B cell (primary cell): Measurements from ENCODE around the gene SIPA1L3. TPM values are rescaled to one million over a fixed set of nuclear protein-coding genes. Genes with fewer than 3 reads are reported as not detected.

Experiments used
- ATAC-seq: fragments of 200-7000 bp; cut with Tn5 transposase; one replicate; pipeline ENCODE4 v1.10.0; 2021; ENCODE audit warnings: low read depth, mild to moderate bottlenecking, moderate number of reproducible peaks, moderate library complexity
- CTCF ChIA-PET: fragments of 350-600 bp; sonication (Branson Sonifier 250); formaldehyde crosslinking; loops from one replicate; lab custom pipeline; 2021; ENCODE audit warnings: antibody characterized with exemption, inconsistent platforms; lab: Charles Lee
- POLR2A ChIA-PET: fragments of 350-600 bp; sonication (Branson Sonifier 250); formaldehyde crosslinking; loops from one replicate; lab custom pipeline; 2021; ENCODE audit warnings: antibody characterized with exemption; lab: Charles Lee
- DNase-seq: peaks from one replicate; pipeline ENCODE4 v3.0.0; 2013
- H2AFZ ChIP-seq: 2 replicates; pipeline ENCODE4 v1.6.1; 2012; ENCODE audit warnings: mild to moderate bottlenecking, low read depth, low read length; ENCODE audit not compliant: insufficient read depth, poor library complexity, severe bottlenecking
- H3K27ac ChIP-seq, 2 donors: 1 replicate in 1 of 2; 2 replicates in 1 of 2; pipeline ENCODE4 v1.5.1; 2012 to 2013; ENCODE audit warnings: low read length in 2 of 2, mild to moderate bottlenecking in 2 of 2, moderate library complexity in 1 of 2
- H3K27me3 ChIP-seq, 4 experiments: fragments of 200-600 bp in 1 of 4; sonication (generic) in 1 of 4; replicated peaks in 1 of 4; 1 replicate in 2 of 4; 2 replicates in 2 of 4; pipeline versions ENCODE4 v1.6.1 to v1.7.0; 2013 to 2016; ENCODE audit warnings: low read length in 3 of 4, mild to moderate bottlenecking in 2 of 4, mixed read lengths in 1 of 4, moderate library complexity in 1 of 4; ENCODE audit not compliant: insufficient read depth in 4 of 4, control insufficient read depth in 3 of 4; ENCODE audit errors: control extremely low read depth in 1 of 4
- H3K36me3 ChIP-seq, 2 experiments: replicated peaks in 1 of 2; 1 replicate in 1 of 2; 2 replicates in 1 of 2; pipeline versions ENCODE4 v1.6.1 to v1.7.1; 2013; ENCODE audit warnings: low read length in 1 of 2; ENCODE audit not compliant: insufficient read depth in 2 of 2, control insufficient read depth in 1 of 2; ENCODE audit errors: control extremely low read depth in 1 of 2, extremely low read depth in 1 of 2
- H3K4me1 ChIP-seq, 2 donors: fragments of 200-600 bp in 1 of 2; sonication (generic) in 1 of 2; 1 replicate in 1 of 2; 2 replicates in 1 of 2; pipeline versions ENCODE4 v1.5.1 to v1.6.1; 2013 to 2017; ENCODE audit warnings: low read length in 2 of 2; ENCODE audit not compliant: control insufficient read depth in 2 of 2, insufficient read depth in 2 of 2
- H3K4me2 ChIP-seq: replicated peaks from 2 replicates; pipeline ENCODE3; 2012; ENCODE audit warnings: mild to moderate bottlenecking, low read depth, low read length; ENCODE audit not compliant: poor library complexity, severe bottlenecking
- H3K4me3 ChIP-seq, 5 experiments: fragments of 200-600 bp in 1 of 5; sonication (generic) in 1 of 5; 1 replicate in 3 of 5; 2 replicates in 2 of 5; pipeline versions ENCODE4 v1.5.1 to v1.7.0; 2011 to 2016; ENCODE audit warnings: low read length in 4 of 5, mild to moderate bottlenecking in 4 of 5, low read depth in 2 of 5, control low read depth in 1 of 5, moderate library complexity in 1 of 5; ENCODE audit not compliant: insufficient read depth in 1 of 5; ENCODE audit errors: control extremely low read depth in 1 of 5, extremely low read depth in 1 of 5
- H3K79me2 ChIP-seq: fragments of 200-600 bp; sonication (generic); one replicate; pipeline ENCODE4 v1.6.0; 2016; ENCODE audit warnings: low read length; ENCODE audit not compliant: control insufficient read depth, insufficient read depth
- H3K9ac ChIP-seq: fragments of 200-600 bp; sonication (generic); 2 replicates; pipeline ENCODE4 v1.6.1; 2017; ENCODE audit warnings: mild to moderate bottlenecking, low read length, moderate library complexity
- H3K9me3 ChIP-seq, 3 donors: one replicate each; pipeline versions ENCODE4 v1.6.1 to v1.7.1; 2013; ENCODE audit warnings: low read length in 2 of 3; ENCODE audit not compliant: control insufficient read depth in 2 of 3, insufficient read depth in 1 of 3; ENCODE audit errors: control extremely low read depth in 1 of 3
- H4K20me1 ChIP-seq: 2 replicates; pipeline ENCODE4 v1.6.0; 2012; ENCODE audit warnings: mild to moderate bottlenecking, low read length; ENCODE audit not compliant: insufficient read depth, control insufficient read depth, poor library complexity, severe bottlenecking
- H3K27ac Mint-ChIP-seq: one replicate; pipeline ENCODE4 v1.8.0; 2021; ENCODE audit warnings: mixed read lengths
- H3K27me3 Mint-ChIP-seq: one replicate; pipeline ENCODE4 v1.8.0; 2021; ENCODE audit warnings: mixed read lengths
- H3K4me1 Mint-ChIP-seq: one replicate; pipeline ENCODE4 v1.8.0; 2021; ENCODE audit warnings: mixed read lengths
- H3K4me3 Mint-ChIP-seq: one replicate; pipeline ENCODE4 v1.8.0; 2021; ENCODE audit warnings: mixed read lengths
- H3K9me3 Mint-ChIP-seq: one replicate; pipeline ENCODE4 v1.8.0; 2022; ENCODE audit warnings: mixed read lengths; ENCODE audit not compliant: insufficient read depth
- EZH2 ChIP-seq: IDR thresholded peaks from 2 replicates; pipeline ENCODE4 v1.6.1; 2012; ENCODE audit warnings: borderline replicate concordance, low read depth, mild to moderate bottlenecking, moderate library complexity, low read length; ENCODE audit not compliant: insufficient read depth, poor library complexity, severe bottlenecking
- WGBS: methylation state at CpG from one replicate; pipeline ENCODE4 v1.1.5; 2013; ENCODE audit warnings: missing lambda C conversion rate; ENCODE audit not compliant: insufficient coverage; 5-methylcytosine and 5-hydroxymethylcytosine counted together
- intact Hi-C: fragments of 100-400 bp; cut with micrococcal nuclease; formaldehyde crosslinking; loops from one replicate; pipeline ENCODE4 v1.10.0; 2022
- polyA plus RNA-seq: library from polyadenylated mRNA; depleted of rRNA; stranded (reverse); fragments of >200 nt; gene quantifications from 2 replicates; pipeline ENCODE4 v1.2.3, GENCODE V29; 2012
- total RNA-seq, 2 donors: library from RNA; stranded (reverse); fragments of 120-200 nt in 1 of 2; gene quantifications; 1 replicate in 1 of 2; 2 replicates in 1 of 2; pipeline versions ENCODE4 v1.2.3 to v1.2.4, GENCODE V29; 2013 to 2022
- TF ChIP-seq, protein P1 (sequence below): fragments of 200-600 bp; IDR thresholded peaks from one replicate; pipeline ENCODE4 v1.8.0; 2022; ENCODE audit warnings: antibody characterized with exemption, mild to moderate bottlenecking

The SIPA1L3 gene
- total and polyA plus RNA-seq, 2 donors (not counting 1 experiment from before 2014, with no cell fraction given): 48.3 to 295 TPM

DNA sequence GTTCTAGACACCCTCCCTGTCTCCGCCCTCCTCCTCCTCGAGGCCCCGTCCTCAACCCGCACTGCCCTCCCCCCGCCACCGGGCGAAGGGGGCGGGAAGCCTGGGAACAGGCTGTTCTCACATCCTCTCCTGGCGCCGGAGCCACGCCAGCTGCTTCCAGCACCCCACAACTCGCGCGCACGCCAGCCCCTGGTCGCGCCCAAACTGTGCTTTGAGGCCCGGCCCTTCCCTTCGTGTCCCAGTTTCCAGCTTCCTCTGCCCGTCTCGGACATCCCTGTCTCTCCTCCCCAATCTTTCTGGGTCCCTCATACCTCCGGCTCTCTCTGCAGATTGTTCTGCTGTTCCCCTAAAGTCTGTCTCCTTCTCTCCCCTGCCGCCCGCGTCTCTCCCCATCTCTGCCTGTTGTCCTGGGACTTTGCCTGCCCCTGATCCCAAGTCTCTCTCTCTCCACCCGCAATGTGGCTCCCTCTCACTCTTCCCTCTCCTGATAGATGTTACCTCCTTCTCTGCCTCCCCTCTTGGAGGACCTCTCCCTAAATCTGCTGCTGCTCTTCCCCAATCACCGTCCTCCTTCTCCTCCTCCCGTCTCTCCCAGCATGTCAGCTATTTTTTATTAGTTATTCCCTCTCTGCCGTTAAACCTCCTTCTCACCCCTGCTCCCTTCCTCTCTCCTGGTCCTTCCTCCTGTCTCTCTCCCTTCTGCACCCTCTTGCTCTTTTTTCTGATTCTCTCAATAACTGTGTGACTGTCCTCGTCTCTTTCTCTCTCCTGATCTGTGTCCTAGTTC is 302.9 kb downstream of the SIPA1L3 start:
- H3K79me2 ChIP-seq: no peaks in the 10 kb centered on the region
- 15% methylated on average over 27 of the region's 30 CpGs for WGBS
- DNase-seq (no peak), ATAC-seq (no peak)
- no peaks in the 10 kb centered on the region for H3K9me3 Mint-ChIP-seq
- H4K20me1 ChIP-seq: peaks cover 40% of the 10 kb centered on the region
- H3K27me3 ChIP-seq: peaks cover 0 to 44% (median 15%) of the 10 kb centered on the region in 4 experiments
- no peak overlapping the region for H3K4me3 ChIP-seq
- no peak overlapping the region for H2AFZ ChIP-seq
- peaks cover 31% of the 10 kb centered on the region for H3K4me1 Mint-ChIP-seq
- peaks cover 25% of the 10 kb centered on the region for H3K27me3 Mint-ChIP-seq
- peaks cover 26 to 29% of the 10 kb centered on the region in 2 donors for H3K4me1 ChIP-seq
- H3K27ac ChIP-seq: no peak overlapping the region
- intact Hi-C loops: no loop called here
- H3K9ac ChIP-seq: no peak overlapping the region
- peaks cover 0 to 22% of the 10 kb centered on the region in 2 experiments for H3K36me3 ChIP-seq
- peak overlapping the region; percentile 15 for H3K27ac Mint-ChIP-seq
- H3K9me3 ChIP-seq: peaks cover 0 to 12% (median 0%) of the 10 kb centered on the region in 3 donors
- CTCF ChIA-PET: interaction anchor here (1.2 kb wide), 1 partner anchor 311 kb away, joined by 4 read pairs; no protein-coding TSS in a partner anchor
- POLR2A ChIA-PET: interaction anchor here (0.7 kb wide), 1 partner anchor 46 kb away, joined by 3 read pairs; no protein-coding TSS in a partner anchor
- TF ChIP-seq EZH2: peak; percentile 18
- TF ChIP-seq, protein P1, sequence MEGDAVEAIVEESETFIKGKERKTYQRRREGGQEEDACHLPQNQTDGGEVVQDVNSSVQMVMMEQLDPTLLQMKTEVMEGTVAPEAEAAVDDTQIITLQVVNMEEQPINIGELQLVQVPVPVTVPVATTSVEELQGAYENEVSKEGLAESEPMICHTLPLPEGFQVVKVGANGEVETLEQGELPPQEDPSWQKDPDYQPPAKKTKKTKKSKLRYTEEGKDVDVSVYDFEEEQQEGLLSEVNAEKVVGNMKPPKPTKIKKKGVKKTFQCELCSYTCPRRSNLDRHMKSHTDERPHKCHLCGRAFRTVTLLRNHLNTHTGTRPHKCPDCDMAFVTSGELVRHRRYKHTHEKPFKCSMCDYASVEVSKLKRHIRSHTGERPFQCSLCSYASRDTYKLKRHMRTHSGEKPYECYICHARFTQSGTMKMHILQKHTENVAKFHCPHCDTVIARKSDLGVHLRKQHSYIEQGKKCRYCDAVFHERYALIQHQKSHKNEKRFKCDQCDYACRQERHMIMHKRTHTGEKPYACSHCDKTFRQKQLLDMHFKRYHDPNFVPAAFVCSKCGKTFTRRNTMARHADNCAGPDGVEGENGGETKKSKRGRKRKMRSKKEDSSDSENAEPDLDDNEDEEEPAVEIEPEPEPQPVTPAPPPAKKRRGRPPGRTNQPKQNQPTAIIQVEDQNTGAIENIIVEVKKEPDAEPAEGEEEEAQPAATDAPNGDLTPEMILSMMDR: no peak
- peak overlapping the region; percentile 53 for H3K4me2 ChIP-seq
- H3K4me3 Mint-ChIP-seq: peak overlapping the region; percentile 51
